ENCODE results near the gene AK5. TPM values are rescaled to one million over a fixed set of nuclear protein-coding genes. Genes with fewer than 3 reads are reported as not detected.

AK5 gene
- total RNA-seq, 1 experiment from 2014 or later: 3.8 TPM

DNA sequence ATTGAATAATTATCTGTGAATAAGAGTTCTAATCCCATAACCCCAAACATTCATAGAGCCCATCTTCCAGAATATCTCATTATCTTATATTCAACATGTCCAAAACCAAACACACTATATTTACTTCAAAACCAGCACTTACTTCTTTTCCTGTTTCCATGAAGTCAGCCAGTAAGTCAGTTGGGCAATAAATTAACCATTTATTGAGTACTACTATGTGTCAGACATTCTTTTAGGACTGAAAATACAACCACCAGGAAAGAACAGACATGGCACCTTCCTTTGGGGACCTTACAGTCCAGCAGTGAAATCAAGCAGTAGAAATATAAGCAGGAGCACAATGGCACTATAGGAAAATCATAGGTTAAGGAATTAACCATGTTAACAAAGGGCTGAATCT, 8.8 kb downstream of the AK5 start:
- Histone ChIP-seq H3K79me2 (ENCODE audit: low read length) (no peaks in the 10 kb centered on the region), H3K27ac (ENCODE audit: low read length) (no peak overlapping the region), H3K4me3 (ENCODE audit: low read length) (no peak overlapping the region), H3K4me1 (ENCODE audit: insufficient read depth, low read length) (peaks cover 11% of the 10 kb centered on the region), H3K36me3 (ENCODE audit: low read depth, low read length) (no peaks in the 10 kb centered on the region), H2AFZ (ENCODE audit: low read length) (no peak overlapping the region), H3K4me2 (ENCODE audit: low read length) (no peak overlapping the region), H3K27me3 (ENCODE audit: low read length) (no peaks in the 10 kb centered on the region), H3K9ac (ENCODE audit: low read length) (no peak overlapping the region), H4K20me1 (ENCODE audit: low read length) (no peaks in the 10 kb centered on the region), H3K9me2 (replicated peaks; ENCODE audit: low read length) (no peaks in the 10 kb centered on the region), H3K9me3 (ENCODE audit: low read length) (no peaks in the 10 kb centered on the region), H3F3A (ENCODE audit: low read length, unreplicated experiment) (no peaks in the 10 kb centered on the region)
- no TSS peak for BruUV-seq (replicated peaks)
- DNase-seq (no peak), ATAC-seq (no peak)
- intact Hi-C loops (cut with micrococcal nuclease): no loop called here
- TF ChIP-seq EZH2phosphoT487 (IDR thresholded peaks at IDR 0.05; ENCODE audit: borderline replicate concordance, low read length): no peak
- POLR2A ChIA-PET (ENCODE audit: unreplicated experiment): no interaction called here
- CTCF ChIA-PET: no interaction called here

DNA sequence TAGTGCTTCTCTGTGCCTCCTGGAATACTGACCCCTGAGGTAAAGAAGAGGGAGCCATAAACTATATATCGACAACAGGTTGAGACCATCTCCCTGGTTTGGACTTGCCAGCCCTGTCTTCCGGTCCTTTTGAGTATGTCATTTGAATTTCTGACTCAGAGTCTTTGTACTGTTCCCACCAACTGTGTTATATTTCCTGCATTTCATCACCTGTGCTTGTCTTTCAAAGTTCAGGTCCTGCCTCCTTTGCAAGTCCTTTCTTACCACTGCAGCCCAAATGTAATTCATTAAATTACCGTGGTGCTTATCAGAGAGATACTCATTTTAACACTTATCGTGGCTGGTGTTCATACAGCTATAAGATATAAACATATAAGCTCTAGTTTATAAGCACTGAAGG, 10.7 kb downstream of the AK5 start:
- Histone ChIP-seq H3K36me3 (ENCODE audit: low read depth, low read length) (no peaks in the 10 kb centered on the region), H3K27ac (ENCODE audit: low read length) (no peak overlapping the region), H3K79me2 (ENCODE audit: low read length) (no peaks in the 10 kb centered on the region), H4K20me1 (ENCODE audit: low read length) (no peaks in the 10 kb centered on the region), H2AFZ (ENCODE audit: low read length) (no peak overlapping the region), H3K4me1 (ENCODE audit: insufficient read depth, low read length) (peaks cover 11% of the 10 kb centered on the region), H3K9me3 (ENCODE audit: low read length) (no peaks in the 10 kb centered on the region), H3F3A (ENCODE audit: low read length, unreplicated experiment) (no peaks in the 10 kb centered on the region), H3K9ac (ENCODE audit: low read length) (no peak overlapping the region), H3K4me2 (ENCODE audit: low read length) (no peak overlapping the region), H3K27me3 (ENCODE audit: low read length) (no peaks in the 10 kb centered on the region), H3K4me3 (ENCODE audit: low read length) (no peak overlapping the region), H3K9me2 (replicated peaks; ENCODE audit: low read length) (no peaks in the 10 kb centered on the region)
- no TSS peak for BruUV-seq (replicated peaks)
- ATAC-seq: no peak
- CTCF ChIA-PET: no interaction called here
- no peak for DNase-seq
- intact Hi-C loops (cut with micrococcal nuclease): no loop called here
- TF ChIP-seq EZH2 (IDR thresholded peaks at IDR 0.05; ENCODE audit: low read length, unreplicated experiment): no peak
- TF ChIP-seq CTCF (conservative IDR thresholded peaks at IDR 0.05; ENCODE audit: low read depth, low read length): no peak
- TF ChIP-seq EZH2phosphoT487 (IDR thresholded peaks at IDR 0.05; ENCODE audit: borderline replicate concordance, low read length): no peak
- POLR2A ChIA-PET (ENCODE audit: unreplicated experiment): no interaction called here

- no TSS peak for BruUV-seq (replicated peaks)
- CTCF ChIA-PET: no interaction called here
- TF ChIP-seq EZH2 (IDR thresholded peaks at IDR 0.05; ENCODE audit: low read length, unreplicated experiment) (no peak), CTCF (conservative IDR thresholded peaks at IDR 0.05; ENCODE audit: low read depth, low read length) (no peak), EZH2phosphoT487 (IDR thresholded peaks at IDR 0.05; ENCODE audit: borderline replicate concordance, low read length) (no peak)
- no peak overlapping the region for H3K27ac ChIP-seq (ENCODE audit: low read length)
- H3K4me3 ChIP-seq (ENCODE audit: low read length): no peak overlapping the region
- no peak overlapping the region for H3K9ac ChIP-seq (ENCODE audit: low read length)
- H3K4me1 ChIP-seq (ENCODE audit: insufficient read depth, low read length): no peaks in the 10 kb centered on the region
- intact Hi-C loops (cut with micrococcal nuclease): no loop called here
- H3K79me2 ChIP-seq (ENCODE audit: low read length): no peaks in the 10 kb centered on the region
- H3K4me2 ChIP-seq (ENCODE audit: low read length): no peak overlapping the region
- H3K9me2 ChIP-seq (replicated peaks; ENCODE audit: low read length): no peaks in the 10 kb centered on the region
- H3K9me3 ChIP-seq (ENCODE audit: low read length): no peaks in the 10 kb centered on the region
- H3F3A ChIP-seq (ENCODE audit: low read length, unreplicated experiment): no peaks in the 10 kb centered on the region
- DNase-seq: no peak
- no peak overlapping the region for H2AFZ ChIP-seq (ENCODE audit: low read length)
- no peaks in the 10 kb centered on the region for H3K36me3 ChIP-seq (ENCODE audit: low read depth, low read length)
- no peaks in the 10 kb centered on the region for H4K20me1 ChIP-seq (ENCODE audit: low read length)
- POLR2A ChIA-PET (ENCODE audit: unreplicated experiment): no interaction called here
- H3K27me3 ChIP-seq (ENCODE audit: low read length): no peaks in the 10 kb centered on the region
- ATAC-seq: no peak
These were observed 18.7 kb downstream of the AK5 start for GRCh38 chr1:77300566-77300965.
